HepG2 (cell line): Measurements from ENCODE around the gene SDC4. TPM values are rescaled to one million over a fixed set of nuclear protein-coding genes. Genes with fewer than 3 reads are reported as not detected.
A peak's percentile ranks its signal among the peaks of the same experiment; 100 is the strongest.

Source experiments
- ADNP ChIP-seq: sonication (generic); formaldehyde crosslinking; IDR thresholded peaks from 2 replicates; pipeline ENCODE4 v1.4.0; 2020; ENCODE audit warnings: missing genetic modification reagents
- DR1 ChIP-seq: sonication (generic); formaldehyde crosslinking; IDR thresholded peaks from 2 replicates; pipeline ENCODE4 v1.8.0; 2021; ENCODE audit warnings: mild to moderate bottlenecking, missing genetic modification reagents, inconsistent platforms
- FOXC1 ChIP-seq: sonication (generic); formaldehyde crosslinking; IDR thresholded peaks from 2 replicates; pipeline ENCODE4 v1.8.0; 2022; ENCODE audit warnings: mild to moderate bottlenecking, missing genetic modification reagents, borderline replicate concordance
- GABPA ChIP-seq, 2 experiments: IDR thresholded peaks; 2 replicates each; pipeline ENCODE4 v1.6.1; 2011 to 2016; ENCODE audit warnings: low read depth in 2 of 2, low read length in 1 of 2, missing biosample characterization in 1 of 2, missing genetic modification characterization in 1 of 2
- HMGXB3 ChIP-seq: sonication (generic); formaldehyde crosslinking; IDR thresholded peaks from 2 replicates; pipeline ENCODE4 v1.4.0; 2020; ENCODE audit warnings: missing genetic modification reagents, borderline replicate concordance
- NFIB ChIP-seq: sonication (generic); formaldehyde crosslinking; IDR thresholded peaks from 2 replicates; pipeline ENCODE4 v1.9.0; 2021; ENCODE audit warnings: missing genetic modification reagents, mild to moderate bottlenecking, borderline replicate concordance
- NFYB ChIP-seq: sonication (generic); formaldehyde crosslinking; IDR thresholded peaks from 2 replicates; pipeline ENCODE4 v1.4.0; 2020; ENCODE audit warnings: missing genetic modification reagents
- RAD21 ChIP-seq: fragments of 450-650 bp; formaldehyde crosslinking; IDR thresholded peaks from 2 replicates; pipeline ENCODE4 v1.5.0; 2020; ENCODE audit warnings: mild to moderate bottlenecking
- RAD51 ChIP-seq: fragments of 450-650 bp; IDR thresholded peaks from 2 replicates; pipeline ENCODE4 v1.6.1; 2016; ENCODE audit warnings: borderline replicate concordance
- RBM39 ChIP-seq: fragments of 200-400 bp; formaldehyde crosslinking; IDR thresholded peaks from one replicate; pipeline ENCODE4 v1.6.1; 2018; ENCODE audit warnings: antibody characterized with exemption, mild to moderate bottlenecking, low read depth, low read length; ENCODE audit not compliant: poor library complexity, severe bottlenecking
- SIN3B ChIP-seq: fragments of 150-350 bp; IDR thresholded peaks from 2 replicates; pipeline ENCODE4 v1.6.1; 2014; ENCODE audit warnings: low read length
- SPEN ChIP-seq: sonication (generic); formaldehyde crosslinking; IDR thresholded peaks from 2 replicates; pipeline ENCODE4 v1.5.1; 2020; ENCODE audit warnings: low read depth, mild to moderate bottlenecking, missing genetic modification reagents
- ZBTB10 ChIP-seq: sonication (generic); formaldehyde crosslinking; IDR thresholded peaks from 2 replicates; pipeline ENCODE4 v1.4.0; 2020; ENCODE audit warnings: missing genetic modification reagents, borderline replicate concordance
- ZNF232 ChIP-seq: sonication (generic); formaldehyde crosslinking; IDR thresholded peaks from 2 replicates; pipeline ENCODE4 v1.4.0; 2020; ENCODE audit warnings: missing genetic modification reagents, borderline replicate concordance
- ZNF234 ChIP-seq: sonication (generic); formaldehyde crosslinking; conservative IDR thresholded peaks from 2 replicates; pipeline ENCODE4 v1.5.1; 2020; ENCODE audit warnings: mild to moderate bottlenecking, missing genetic modification reagents
- ZNF275 ChIP-seq: sonication (generic); formaldehyde crosslinking; IDR thresholded peaks from 2 replicates; pipeline ENCODE4 v1.8.0; 2022; ENCODE audit warnings: missing genetic modification reagents, mild to moderate bottlenecking, inconsistent platforms, borderline replicate concordance
- ZNF431 ChIP-seq: sonication (generic); formaldehyde crosslinking; IDR thresholded peaks from 2 replicates; pipeline ENCODE4 v1.9.0; 2022; ENCODE audit warnings: missing genetic modification reagents, low read depth, mild to moderate bottlenecking, borderline replicate concordance
- ZNF546 ChIP-seq: sonication (generic); formaldehyde crosslinking; conservative IDR thresholded peaks from 2 replicates; pipeline ENCODE4 v1.8.1; 2023; ENCODE audit warnings: mild to moderate bottlenecking, missing genetic modification reagents
- ZNF572 ChIP-seq: sonication (generic); formaldehyde crosslinking; IDR thresholded peaks from 2 replicates; pipeline ENCODE4 v1.5.1; 2020; ENCODE audit warnings: mild to moderate bottlenecking, missing genetic modification reagents
- ZNF749 ChIP-seq: sonication (generic); formaldehyde crosslinking; IDR thresholded peaks from 2 replicates; pipeline ENCODE4 v1.8.0; 2022; ENCODE audit warnings: mild to moderate bottlenecking, missing genetic modification reagents, moderate library complexity, borderline replicate concordance
- ZNF879 ChIP-seq: sonication (generic); formaldehyde crosslinking; IDR thresholded peaks from 2 replicates; pipeline ENCODE4 v1.8.1; 2023; ENCODE audit warnings: missing genetic modification reagents
- polyA plus RNA-seq, 8 experiments: library from polyadenylated mRNA; depleted of rRNA in 3 of 8; stranded (reverse) in 7 of 8; unstranded in 1 of 8; fragments of >200 nt; fragmentation: Illumina TruSeq in 4 of 8; extraction: Trizol in 4 of 8; gene quantifications; 2 replicates each; pipeline versions ENCODE4 v1.2.1 to v1.2.3, GENCODE V29; 2011 to 2016; ENCODE audit warnings: low read depth in 4 of 8, missing spikeins in 1 of 8, mixed read lengths in 1 of 8; ENCODE audit not compliant: insufficient read depth in 1 of 8
- total RNA-seq, 5 experiments: library from RNA; depleted of rRNA; stranded (reverse); fragments of >200 nt; fragmentation: Illumina TruSeq; extraction: Trizol; gene quantifications; 2 replicates each; pipeline ENCODE4 v1.2.3, GENCODE V29; 2016; ENCODE audit warnings: low read depth in 1 of 5

The SDC4 gene
- total and polyA plus RNA-seq, 2 of the 13 experiments (the other 11 are each of a cell fraction or from before 2014, with no cell fraction given), result 49.0 to 65.1 TPM

- TF ChIP-seq HMGXB3 (CRISPR knock-in tag) (no peak), NFYB (peak; percentile 17; the same call in 1 of the 2 replicates), ZNF546 (CRISPR knock-in tag) (no peak), DR1 (CRISPR knock-in tag) (no peak), RAD21 (no peak), FOXC1 (CRISPR knock-in tag) (peak; percentile 65; the same call in 1 of the 2 replicates), ZNF234 (CRISPR knock-in tag) (no peak), ZNF275 (CRISPR knock-in tag) (no peak; the same call in 1 of the 2 replicates), SPEN (CRISPR knock-in tag) (0 out of 2 replicates have a peak, but pooled peaks have one; percentile 10), ZNF749 (CRISPR knock-in tag) (no peak), ZNF879 (no peak), ZNF232 (CRISPR knock-in tag) (no peak), SIN3B (no peak), NFIB (no peak), RBM39 (no peak), ZBTB10 (CRISPR knock-in tag) (no peak), ADNP (CRISPR knock-in tag) (no peak), GABPA (IDR thresholded peaks at IDR 0.05; ENCODE audit: low read depth, low read length) (no peak), GABPA (CRISPR knock-in tag; IDR thresholded peaks at IDR 0.05; ENCODE audit: low read depth) (no peak), ZNF572 (CRISPR knock-in tag) (0 out of 2 replicates have a peak, but pooled peaks have one; percentile 22), ZNF431 (CRISPR knock-in tag) (no peak), RAD51 (no peak)
These were observed 10.3 kb upstream of the SDC4 start (continued) for GRCh38 chr20:45358282-45359068.
